Esophagus squamous epithelium (tissue), 4 donors: ENCODE results near the gene BABAM2.

Experiments
- POLR2A ChIP-seq, 4 donors: fragments of 450-650 bp; IDR thresholded peaks; one replicate each; pipeline ENCODE4 v1.6.1; 2017; ENCODE audit warnings: antibody characterized with exemption in 4 of 4, mild to moderate bottlenecking in 4 of 4, moderate library complexity in 3 of 4
- TF ChIP-seq, protein P1 (sequence below), 6 experiments: fragments of 450-650 bp in 4 of 6; fragments of 200-600 bp in 2 of 6; sonication (generic) in 2 of 6; IDR thresholded peaks; one replicate each; pipeline ENCODE4 v1.5.1; 2016 to 2019; ENCODE audit warnings: antibody characterized with exemption in 6 of 6, mild to moderate bottlenecking in 4 of 6, moderate library complexity in 4 of 6

DNA sequence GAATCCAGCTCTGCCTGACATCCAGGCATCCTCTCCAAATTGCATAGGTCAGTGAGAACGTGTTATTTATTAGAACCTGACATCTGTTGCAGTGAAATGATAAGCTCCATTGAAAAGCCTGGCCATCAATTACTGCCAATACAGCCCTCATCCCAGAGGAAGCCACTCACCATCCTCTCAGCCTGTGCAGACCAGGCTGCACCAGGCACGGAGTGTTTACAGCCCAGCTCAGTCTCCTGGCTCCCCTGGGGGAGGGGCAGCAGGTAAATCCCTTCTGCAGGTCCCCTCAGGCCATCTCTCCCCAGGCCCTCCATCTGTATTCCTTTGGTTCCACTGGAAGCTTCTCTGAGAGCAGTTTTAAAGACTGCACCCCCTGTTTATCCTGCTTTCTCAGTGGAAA is 419.6 kb downstream of the BABAM2 start:
- TF ChIP-seq, protein P1, sequence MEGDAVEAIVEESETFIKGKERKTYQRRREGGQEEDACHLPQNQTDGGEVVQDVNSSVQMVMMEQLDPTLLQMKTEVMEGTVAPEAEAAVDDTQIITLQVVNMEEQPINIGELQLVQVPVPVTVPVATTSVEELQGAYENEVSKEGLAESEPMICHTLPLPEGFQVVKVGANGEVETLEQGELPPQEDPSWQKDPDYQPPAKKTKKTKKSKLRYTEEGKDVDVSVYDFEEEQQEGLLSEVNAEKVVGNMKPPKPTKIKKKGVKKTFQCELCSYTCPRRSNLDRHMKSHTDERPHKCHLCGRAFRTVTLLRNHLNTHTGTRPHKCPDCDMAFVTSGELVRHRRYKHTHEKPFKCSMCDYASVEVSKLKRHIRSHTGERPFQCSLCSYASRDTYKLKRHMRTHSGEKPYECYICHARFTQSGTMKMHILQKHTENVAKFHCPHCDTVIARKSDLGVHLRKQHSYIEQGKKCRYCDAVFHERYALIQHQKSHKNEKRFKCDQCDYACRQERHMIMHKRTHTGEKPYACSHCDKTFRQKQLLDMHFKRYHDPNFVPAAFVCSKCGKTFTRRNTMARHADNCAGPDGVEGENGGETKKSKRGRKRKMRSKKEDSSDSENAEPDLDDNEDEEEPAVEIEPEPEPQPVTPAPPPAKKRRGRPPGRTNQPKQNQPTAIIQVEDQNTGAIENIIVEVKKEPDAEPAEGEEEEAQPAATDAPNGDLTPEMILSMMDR (IDR thresholded peaks at IDR 0.05), result no peak
- no peak for TF ChIP-seq POLR2A (IDR thresholded peaks at IDR 0.05)
